ENCODE results near the gene GPC6.
A peak's percentile ranks its signal among the peaks of the same experiment; 100 is the strongest.

GPC6 gene

GRCh38 chr13:94234738-94235137 lies 1008.1 kb downstream of the GPC6 start:
- no peaks in the 10 kb centered on the region for H3K27me3 ChIP-seq (ENCODE audit: control insufficient read depth in 1 of 2, insufficient read depth in 1 of 2, low read length in 2 of 2)
- H3K9me3 ChIP-seq (ENCODE audit: control insufficient read depth, low read length), result no peaks in the 10 kb centered on the region
- H3K9ac ChIP-seq (ENCODE audit: low read length), result no peak overlapping the region
- H3K36me3 ChIP-seq (ENCODE audit: control insufficient read depth in 1 of 2, insufficient read depth in 2 of 2, low read depth in 1 of 2, low read length in 2 of 2), result no peaks in the 10 kb centered on the region
- H3K4me2 ChIP-seq (ENCODE audit: low read length, poor library complexity, severe bottlenecking), result no peak overlapping the region
- no peak overlapping the region for H2BK120ac ChIP-seq (ENCODE audit: low read depth, low read length)
- H2BK5ac ChIP-seq (ENCODE audit: low read depth, low read length, poor library complexity, severe bottlenecking), result no peak overlapping the region
- H3K27ac ChIP-seq (ENCODE audit: low read length, poor library complexity, severe bottlenecking), result no peak overlapping the region
- H3K14ac ChIP-seq (ENCODE audit: low read length in 2 of 2), result no peak overlapping the region
- H2AK5ac ChIP-seq (ENCODE audit: low read length, severe bottlenecking), result no peak overlapping the region
- H2BK12ac ChIP-seq (ENCODE audit: low read length in 2 of 2), result no peak overlapping the region
- no peak overlapping the region for H3K4ac ChIP-seq (ENCODE audit: low read depth in 1 of 2, low read length in 2 of 2)
- H3K18ac ChIP-seq (ENCODE audit: low read depth in 1 of 2, low read length in 2 of 2), result no peak overlapping the region
- no peak overlapping the region for H3K4me3 ChIP-seq (ENCODE audit: insufficient read depth in 1 of 2, low read depth in 1 of 2, low read length in 2 of 2)
- no CpG with 5 or more reads among the region's 2 CpGs for WGBS
- H3K4me1 ChIP-seq (ENCODE audit: control insufficient read depth, insufficient read depth, low read depth, low read length), result no peaks in the 10 kb centered on the region
- no peak overlapping the region for H2BK15ac ChIP-seq (ENCODE audit: low read depth, poor library complexity, severe bottlenecking)
- no peak overlapping the region for H4K8ac ChIP-seq (ENCODE audit: low read length)
- H2AFZ ChIP-seq (ENCODE audit: low read depth, low read length), result no peak overlapping the region
- H3K23ac ChIP-seq (ENCODE audit: low read length in 2 of 2), result no peak overlapping the region
- DNase-seq, result no peak
- no peak overlapping the region for H4K91ac ChIP-seq (ENCODE audit: low read length)
- no peaks in the 10 kb centered on the region for H3K79me1 ChIP-seq (replicated peaks; ENCODE audit: low read length, poor library complexity, severe bottlenecking)

GRCh38 chr13:94236132-94236531 lies 1009.5 kb downstream of the GPC6 start:
- no peak overlapping the region for H2AK5ac ChIP-seq (ENCODE audit: low read length, severe bottlenecking)
- H2BK15ac ChIP-seq (ENCODE audit: low read depth, poor library complexity, severe bottlenecking), result no peak overlapping the region
- no peaks in the 10 kb centered on the region for H3K9me3 ChIP-seq (ENCODE audit: control insufficient read depth, low read length)
- no peak overlapping the region for H4K91ac ChIP-seq (ENCODE audit: low read length)
- WGBS, result 92% methylated on average over 2 of the region's 2 CpGs
- H3K9ac ChIP-seq (ENCODE audit: low read length), result no peak overlapping the region
- no peak overlapping the region for H2BK120ac ChIP-seq (ENCODE audit: low read depth, low read length)
- no peak overlapping the region for H3K18ac ChIP-seq (ENCODE audit: low read depth in 1 of 2, low read length in 2 of 2)
- no peak overlapping the region for H3K4me3 ChIP-seq (ENCODE audit: insufficient read depth in 1 of 2, low read depth in 1 of 2, low read length in 2 of 2)
- H3K4ac ChIP-seq (ENCODE audit: low read depth in 1 of 2, low read length in 2 of 2), result no peak overlapping the region
- H2AFZ ChIP-seq (ENCODE audit: low read depth, low read length), result no peak overlapping the region
- no peak overlapping the region for H2BK5ac ChIP-seq (ENCODE audit: low read depth, low read length, poor library complexity, severe bottlenecking)
- no peak for DNase-seq
- H4K8ac ChIP-seq (ENCODE audit: low read length), result no peak overlapping the region
- no peaks in the 10 kb centered on the region for H3K27me3 ChIP-seq (ENCODE audit: control insufficient read depth in 1 of 2, insufficient read depth in 1 of 2, low read length in 2 of 2)
- H2BK12ac ChIP-seq (ENCODE audit: low read length in 2 of 2), result no peak overlapping the region
- no peak overlapping the region for H3K4me2 ChIP-seq (ENCODE audit: low read length, poor library complexity, severe bottlenecking)
- no peak overlapping the region for H3K27ac ChIP-seq (ENCODE audit: low read length, poor library complexity, severe bottlenecking)
- no peaks in the 10 kb centered on the region for H3K36me3 ChIP-seq (ENCODE audit: control insufficient read depth in 1 of 2, insufficient read depth in 2 of 2, low read depth in 1 of 2, low read length in 2 of 2)
- H3K14ac ChIP-seq (ENCODE audit: low read length in 2 of 2), result no peak overlapping the region
- no peak overlapping the region for H3K23ac ChIP-seq (ENCODE audit: low read length in 2 of 2)
- no peaks in the 10 kb centered on the region for H3K79me1 ChIP-seq (replicated peaks; ENCODE audit: low read length, poor library complexity, severe bottlenecking)
- H3K4me1 ChIP-seq (ENCODE audit: control insufficient read depth, insufficient read depth, low read depth, low read length), result no peaks in the 10 kb centered on the region

GRCh38 chr13:94236872-94237271 lies 1010.3 kb downstream of the GPC6 start:
- Histone ChIP-seq H3K23ac (ENCODE audit: low read length in 2 of 2) (no peak overlapping the region), H3K36me3 (ENCODE audit: control insufficient read depth in 1 of 2, insufficient read depth in 2 of 2, low read depth in 1 of 2, low read length in 2 of 2) (no peaks in the 10 kb centered on the region), H3K14ac (ENCODE audit: low read length in 2 of 2) (no peak overlapping the region), H2BK12ac (ENCODE audit: low read length in 2 of 2) (no peak overlapping the region), H3K27me3 (ENCODE audit: control insufficient read depth in 1 of 2, insufficient read depth in 1 of 2, low read length in 2 of 2) (no peaks in the 10 kb centered on the region), H3K4me1 (ENCODE audit: control insufficient read depth, insufficient read depth, low read depth, low read length) (no peaks in the 10 kb centered on the region), H2BK5ac (ENCODE audit: low read depth, low read length, poor library complexity, severe bottlenecking) (no peak overlapping the region), H2AFZ (ENCODE audit: low read depth, low read length) (no peak overlapping the region), H3K18ac (ENCODE audit: low read depth in 1 of 2, low read length in 2 of 2) (no peak overlapping the region), H2AK5ac (ENCODE audit: low read length, severe bottlenecking) (no peak overlapping the region), H3K4ac (ENCODE audit: low read depth in 1 of 2, low read length in 2 of 2) (no peak overlapping the region), H3K4me2 (ENCODE audit: low read length, poor library complexity, severe bottlenecking) (no peak overlapping the region), H3K27ac (ENCODE audit: low read length, poor library complexity, severe bottlenecking) (no peak overlapping the region), H2BK15ac (ENCODE audit: low read depth, poor library complexity, severe bottlenecking) (no peak overlapping the region), H3K79me1 (replicated peaks; ENCODE audit: low read length, poor library complexity, severe bottlenecking) (no peaks in the 10 kb centered on the region), H4K8ac (ENCODE audit: low read length) (no peak overlapping the region), H3K4me3 (ENCODE audit: insufficient read depth in 1 of 2, low read depth in 1 of 2, low read length in 2 of 2) (no peak overlapping the region), H2BK120ac (ENCODE audit: low read depth, low read length) (no peak overlapping the region), H3K9ac (ENCODE audit: low read length) (no peak overlapping the region), H3K9me3 (ENCODE audit: control insufficient read depth, low read length) (no peaks in the 10 kb centered on the region), H4K91ac (ENCODE audit: low read length) (no peak overlapping the region)
- no peak for DNase-seq

GRCh38 chr13:94239135-94239534 lies 1012.5 kb downstream of the GPC6 start:
- Histone ChIP-seq H3K23ac (ENCODE audit: low read length in 2 of 2) (no peak overlapping the region), H3K36me3 (ENCODE audit: control insufficient read depth in 1 of 2, insufficient read depth in 2 of 2, low read depth in 1 of 2, low read length in 2 of 2) (no peaks in the 10 kb centered on the region), H2BK120ac (ENCODE audit: low read depth, low read length) (no peak overlapping the region), H3K14ac (ENCODE audit: low read length in 2 of 2) (no peak overlapping the region), H3K18ac (ENCODE audit: low read depth in 1 of 2, low read length in 2 of 2) (no peak overlapping the region), H3K79me1 (replicated peaks; ENCODE audit: low read length, poor library complexity, severe bottlenecking) (no peaks in the 10 kb centered on the region), H3K4me2 (ENCODE audit: low read length, poor library complexity, severe bottlenecking) (no peak overlapping the region), H3K4me1 (ENCODE audit: control insufficient read depth, insufficient read depth, low read depth, low read length) (no peaks in the 10 kb centered on the region), H3K9me3 (ENCODE audit: control insufficient read depth, low read length) (no peaks in the 10 kb centered on the region), H2BK12ac (ENCODE audit: low read length in 2 of 2) (no peak overlapping the region), H3K9ac (ENCODE audit: low read length) (no peak overlapping the region), H2BK15ac (ENCODE audit: low read depth, poor library complexity, severe bottlenecking) (no peak overlapping the region), H4K91ac (ENCODE audit: low read length) (no peak overlapping the region), H2BK5ac (ENCODE audit: low read depth, low read length, poor library complexity, severe bottlenecking) (no peak overlapping the region), H2AK5ac (ENCODE audit: low read length, severe bottlenecking) (no peak overlapping the region), H3K4me3 (ENCODE audit: insufficient read depth in 1 of 2, low read depth in 1 of 2, low read length in 2 of 2) (no peak overlapping the region), H3K4ac (ENCODE audit: low read depth in 1 of 2, low read length in 2 of 2) (no peak overlapping the region), H2AFZ (ENCODE audit: low read depth, low read length) (no peak overlapping the region), H4K8ac (ENCODE audit: low read length) (no peak overlapping the region), H3K27me3 (ENCODE audit: control insufficient read depth in 1 of 2, insufficient read depth in 1 of 2, low read length in 2 of 2) (no peaks in the 10 kb centered on the region), H3K27ac (ENCODE audit: low read length, poor library complexity, severe bottlenecking) (no peak overlapping the region)
- WGBS, result 35% methylated on average over 2 of the region's 3 CpGs
- peak; percentile 62 for DNase-seq

Data from mesenchymal stem cell (in vitro differentiated cells and primary cell).